ENCODE measurements around the gene OPCML. TPM values are rescaled to one million over a fixed set of nuclear protein-coding genes. Genes with fewer than 3 reads are reported as not detected.

The OPCML gene
- polyA plus RNA-seq, 1 donor (not counting 4 experiments of a cell fraction or from before 2014, with no cell fraction given): 0.04 TPM

DNA sequence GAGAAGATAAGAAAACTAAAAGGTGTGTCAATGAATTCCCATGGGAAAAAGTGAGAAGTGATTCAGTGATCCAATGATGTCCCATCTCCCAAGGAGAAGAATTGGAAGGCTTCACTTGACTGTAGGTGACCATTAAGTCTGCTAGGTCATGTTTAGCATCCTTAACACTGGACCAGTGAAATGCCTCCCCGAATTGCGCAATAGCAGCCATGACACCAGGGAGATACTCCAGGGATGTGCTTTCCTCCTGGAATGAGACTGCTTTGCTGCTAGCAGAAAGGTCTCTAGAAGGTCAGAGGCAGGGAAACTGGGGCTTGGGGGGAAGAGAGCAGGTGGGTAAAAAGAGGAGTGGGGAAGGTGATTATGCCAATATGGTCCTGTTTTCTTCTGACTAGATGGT, 364.3 kb downstream of the OPCML start:
- Histone ChIP-seq H3K4me1 (ENCODE audit: control insufficient read depth, extremely low read depth, insufficient read depth, low read length) (no peaks in the 10 kb centered on the region), H3K9me1 (ENCODE audit: control insufficient read depth, extremely low read depth, insufficient read depth, low read length) (no peaks in the 10 kb centered on the region), H3K9me3 (ENCODE audit: control insufficient read depth, low read depth, low read length) (no peaks in the 10 kb centered on the region), H3K36me3 (ENCODE audit: control insufficient read depth in 2 of 2, extremely low read depth in 1 of 2, insufficient read depth in 2 of 2, low read length in 2 of 2) (no peaks in the 10 kb centered on the region), H3K79me2 (ENCODE audit: control insufficient read depth, insufficient read depth, low read length) (no peaks in the 10 kb centered on the region), H3K27ac (ENCODE audit: control insufficient read depth, insufficient read depth, low read length) (no peak overlapping the region), H3K4me2 (ENCODE audit: control insufficient read depth, extremely low read depth, insufficient read depth, low read depth, low read length) (no peak overlapping the region), H3K27me3 (ENCODE audit: control insufficient read depth, extremely low read depth, insufficient read depth, low read length) (no peaks in the 10 kb centered on the region), H2AFZ (ENCODE audit: control insufficient read depth, low read length) (no peak overlapping the region), H3K9ac (ENCODE audit: control insufficient read depth, extremely low read depth, insufficient read depth, low read length) (no peak overlapping the region), H4K20me1 (ENCODE audit: control insufficient read depth, extremely low read depth, insufficient read depth, low read length) (no peaks in the 10 kb centered on the region), H3K4me3 (ENCODE audit: control insufficient read depth in 2 of 3, extremely low read depth in 1 of 3, insufficient read depth in 2 of 3, low read depth in 1 of 3, low read length in 3 of 3) (no peak overlapping the region)
- DNase-seq (ENCODE audit: low read depth, low spot score) (no peak), FAIRE-seq (no peak)
- dilution Hi-C loops (cut with MboI; ENCODE audit: extremely low pct_ligation_motif_present, low sequenced_read_pairs): no loop called here
- TF ChIP-seq, protein P1, sequence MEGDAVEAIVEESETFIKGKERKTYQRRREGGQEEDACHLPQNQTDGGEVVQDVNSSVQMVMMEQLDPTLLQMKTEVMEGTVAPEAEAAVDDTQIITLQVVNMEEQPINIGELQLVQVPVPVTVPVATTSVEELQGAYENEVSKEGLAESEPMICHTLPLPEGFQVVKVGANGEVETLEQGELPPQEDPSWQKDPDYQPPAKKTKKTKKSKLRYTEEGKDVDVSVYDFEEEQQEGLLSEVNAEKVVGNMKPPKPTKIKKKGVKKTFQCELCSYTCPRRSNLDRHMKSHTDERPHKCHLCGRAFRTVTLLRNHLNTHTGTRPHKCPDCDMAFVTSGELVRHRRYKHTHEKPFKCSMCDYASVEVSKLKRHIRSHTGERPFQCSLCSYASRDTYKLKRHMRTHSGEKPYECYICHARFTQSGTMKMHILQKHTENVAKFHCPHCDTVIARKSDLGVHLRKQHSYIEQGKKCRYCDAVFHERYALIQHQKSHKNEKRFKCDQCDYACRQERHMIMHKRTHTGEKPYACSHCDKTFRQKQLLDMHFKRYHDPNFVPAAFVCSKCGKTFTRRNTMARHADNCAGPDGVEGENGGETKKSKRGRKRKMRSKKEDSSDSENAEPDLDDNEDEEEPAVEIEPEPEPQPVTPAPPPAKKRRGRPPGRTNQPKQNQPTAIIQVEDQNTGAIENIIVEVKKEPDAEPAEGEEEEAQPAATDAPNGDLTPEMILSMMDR (optimal IDR thresholded peaks at IDR 0.05 in 1 of 3, IDR thresholded peaks at IDR 0.05 in 1 of 3, conservative IDR thresholded peaks at IDR 0.05 in 1 of 3; ENCODE audit: extremely low read depth in 1 of 3, insufficient read depth in 2 of 3, low read length in 3 of 3): no peak
- no peak for TF ChIP-seq EZH2 (IDR thresholded peaks at IDR 0.05; ENCODE audit: low read length)

DNA sequence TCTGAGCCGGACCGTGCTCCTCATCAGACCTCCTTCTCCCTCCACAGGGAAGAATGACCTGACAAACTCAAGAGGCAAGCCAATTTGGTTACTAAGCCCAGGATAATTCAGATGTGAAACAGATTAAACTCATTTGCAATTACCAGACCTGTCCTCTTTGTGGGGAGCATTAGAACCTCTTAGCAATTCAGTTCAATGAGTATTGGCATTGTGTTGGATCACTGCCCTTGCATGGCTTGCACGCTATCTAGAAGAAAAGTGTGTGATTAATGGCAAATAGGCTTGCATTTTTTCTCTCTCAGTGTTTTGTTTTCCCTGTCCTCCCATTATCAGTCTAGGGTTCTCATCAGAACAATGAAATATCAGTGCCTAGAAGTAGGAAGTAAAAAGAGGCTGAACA, 365.6 kb downstream of the OPCML start:
- no peaks in the 10 kb centered on the region for H3K79me2 ChIP-seq (ENCODE audit: control insufficient read depth, insufficient read depth, low read length)
- no peak overlapping the region for H3K9ac ChIP-seq (ENCODE audit: control insufficient read depth, extremely low read depth, insufficient read depth, low read length)
- no peaks in the 10 kb centered on the region for H3K9me1 ChIP-seq (ENCODE audit: control insufficient read depth, extremely low read depth, insufficient read depth, low read length)
- no peaks in the 10 kb centered on the region for H4K20me1 ChIP-seq (ENCODE audit: control insufficient read depth, extremely low read depth, insufficient read depth, low read length)
- no peaks in the 10 kb centered on the region for H3K36me3 ChIP-seq (ENCODE audit: control insufficient read depth in 2 of 2, extremely low read depth in 1 of 2, insufficient read depth in 2 of 2, low read length in 2 of 2)
- H3K4me3 ChIP-seq (ENCODE audit: control insufficient read depth in 2 of 3, extremely low read depth in 1 of 3, insufficient read depth in 2 of 3, low read depth in 1 of 3, low read length in 3 of 3): no peak overlapping the region
- dilution Hi-C loops (cut with MboI; ENCODE audit: extremely low pct_ligation_motif_present, low sequenced_read_pairs): no loop called here
- H3K4me2 ChIP-seq (ENCODE audit: control insufficient read depth, extremely low read depth, insufficient read depth, low read depth, low read length): no peak overlapping the region
- FAIRE-seq (no peak), DNase-seq (ENCODE audit: low read depth, low spot score) (no peak)
- H3K9me3 ChIP-seq (ENCODE audit: control insufficient read depth, low read depth, low read length): no peaks in the 10 kb centered on the region
- TF ChIP-seq, protein P1 (optimal IDR thresholded peaks at IDR 0.05 in 1 of 3, IDR thresholded peaks at IDR 0.05 in 1 of 3, conservative IDR thresholded peaks at IDR 0.05 in 1 of 3; ENCODE audit: extremely low read depth in 1 of 3, insufficient read depth in 2 of 3, low read length in 3 of 3): no peak
- no peak for TF ChIP-seq EZH2 (IDR thresholded peaks at IDR 0.05; ENCODE audit: low read length)
- no peaks in the 10 kb centered on the region for H3K27me3 ChIP-seq (ENCODE audit: control insufficient read depth, extremely low read depth, insufficient read depth, low read length)
- no peak overlapping the region for H2AFZ ChIP-seq (ENCODE audit: control insufficient read depth, low read length)
- H3K4me1 ChIP-seq (ENCODE audit: control insufficient read depth, extremely low read depth, insufficient read depth, low read length): no peaks in the 10 kb centered on the region
- no peak overlapping the region for H3K27ac ChIP-seq (ENCODE audit: control insufficient read depth, insufficient read depth, low read length)

All from keratinocyte (primary cell).